Mesendoderm (in vitro differentiated cells): ENCODE results near the gene CC2D1A.

Experiments used
- DNase-seq: peaks from one replicate; pipeline ENCODE4 v3.0.0; 2013
- H2AK5ac ChIP-seq: 2 replicates; pipeline ENCODE4 v1.6.1; 2013; ENCODE audit warnings: low read length, inconsistent platforms
- H2BK120ac ChIP-seq: 2 replicates; pipeline ENCODE4 v1.6.1; 2013; ENCODE audit warnings: low read depth, mild to moderate bottlenecking, low read length, moderate library complexity, mixed read lengths
- H2BK15ac ChIP-seq: replicated peaks from 2 replicates; pipeline ENCODE4 v1.6.1; 2013; ENCODE audit warnings: low read depth, mild to moderate bottlenecking, moderate library complexity
- H2BK5ac ChIP-seq: 2 replicates; pipeline ENCODE4 v1.6.1; 2013; ENCODE audit warnings: low read length, inconsistent platforms
- H3K18ac ChIP-seq: 2 replicates; pipeline ENCODE4 v1.6.1; 2013; ENCODE audit warnings: mild to moderate bottlenecking, low read length, mixed read lengths
- H3K23ac ChIP-seq: one replicate; pipeline ENCODE4 v1.6.1; 2013; ENCODE audit warnings: low read length
- H3K27ac ChIP-seq: 2 replicates; pipeline ENCODE4 v1.5.1; 2013; ENCODE audit warnings: low read depth, mild to moderate bottlenecking, inconsistent platforms, low read length, moderate library complexity
- H3K27me3 ChIP-seq: 2 replicates; pipeline ENCODE4 v1.6.1; 2013; ENCODE audit warnings: low read length, control low read depth, mild to moderate bottlenecking, inconsistent platforms; ENCODE audit not compliant: insufficient read depth, poor library complexity
- H3K36me3 ChIP-seq: 2 replicates; pipeline ENCODE4 v1.6.1; 2013; ENCODE audit warnings: low read length, inconsistent platforms; ENCODE audit not compliant: control insufficient read depth, insufficient read depth
- H3K4ac ChIP-seq: one replicate; pipeline ENCODE4 v1.6.1; 2013; ENCODE audit warnings: low read depth, mild to moderate bottlenecking, low read length, moderate library complexity
- H3K4me1 ChIP-seq: 2 replicates; pipeline ENCODE4 v1.6.1; 2013; ENCODE audit warnings: low read depth, low read length, inconsistent platforms; ENCODE audit not compliant: control insufficient read depth
- H3K4me2 ChIP-seq: 2 replicates; pipeline ENCODE4 v1.6.1; 2013; ENCODE audit warnings: low read length
- H3K4me3 ChIP-seq: 2 replicates; pipeline ENCODE4 v1.5.1; 2013; ENCODE audit warnings: mild to moderate bottlenecking, low read length
- H3K56ac ChIP-seq: one replicate; pipeline ENCODE4 v1.6.1; 2013; ENCODE audit warnings: low read length
- H3K79me1 ChIP-seq: 2 replicates; pipeline ENCODE4 v1.6.1; 2013; ENCODE audit warnings: low read length, inconsistent platforms
- H3K79me2 ChIP-seq: 2 replicates; pipeline ENCODE4 v1.6.1; 2013; ENCODE audit warnings: mild to moderate bottlenecking, low read length; ENCODE audit not compliant: control insufficient read depth, insufficient read depth
- H3K9ac ChIP-seq: 2 replicates; pipeline ENCODE4 v1.6.1; 2013; ENCODE audit warnings: low read length, inconsistent platforms
- H4K5ac ChIP-seq: one replicate; pipeline ENCODE4 v1.6.1; 2013; ENCODE audit warnings: low read length
- H4K8ac ChIP-seq: one replicate; pipeline ENCODE4 v1.6.1; 2013; ENCODE audit warnings: low read depth, mild to moderate bottlenecking, control low read depth, low read length, moderate library complexity
- WGBS: extraction: QIAGEN DNeasy Blood & Tissue Kit; methylation state at CpG from one replicate; pipeline ENCODE4 v1.1.7; 2013; ENCODE audit warnings: low lambda C conversion rate, missing lambda C conversion rate; ENCODE audit not compliant: insufficient coverage; ENCODE audit errors: extremely low coverage; 5-methylcytosine and 5-hydroxymethylcytosine counted together

The CC2D1A gene

DNA sequence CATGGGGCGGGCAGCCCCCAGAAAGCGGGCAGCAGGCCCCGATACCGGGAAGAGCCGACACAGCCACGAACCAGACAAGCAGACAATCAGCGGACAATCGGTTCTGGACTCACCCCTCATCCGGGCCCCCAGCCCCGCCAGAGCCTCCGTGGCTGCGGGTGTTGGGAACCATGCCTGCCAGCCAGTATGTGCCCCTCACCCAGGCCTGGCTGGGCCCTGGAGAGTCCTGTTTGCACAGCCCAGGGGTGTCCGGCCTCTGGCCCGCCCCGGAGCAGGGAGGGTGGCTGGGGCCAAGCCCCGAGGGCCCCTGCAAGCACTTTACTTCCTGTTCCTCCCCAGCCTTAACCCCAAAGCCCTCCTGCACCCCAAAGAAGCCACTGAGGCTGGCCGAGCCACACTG lies 24.4 kb downstream of the CC2D1A start:
- Histone ChIP-seq H3K56ac (no peak overlapping the region), H4K5ac (no peak overlapping the region), H3K27ac (no peak overlapping the region), H2BK5ac (no peak overlapping the region), H2BK15ac (no peak overlapping the region), H3K79me2 (no peaks in the 10 kb centered on the region), H2AK5ac (no peak overlapping the region), H3K4me1 (no peaks in the 10 kb centered on the region), H3K9ac (no peak overlapping the region), H4K8ac (no peak overlapping the region), H3K79me1 (no peaks in the 10 kb centered on the region), H3K4me3 (no peak overlapping the region), H3K23ac (no peak overlapping the region), H3K4me2 (no peak overlapping the region), H3K27me3 (no peaks in the 10 kb centered on the region), H3K4ac (no peak overlapping the region), H3K18ac (no peak overlapping the region), H2BK120ac (no peak overlapping the region), H3K36me3 (peaks cover 2% of the 10 kb centered on the region)
- no peak for DNase-seq
- WGBS = no CpG with 5 or more reads among the region's 17 CpGs

DNA sequence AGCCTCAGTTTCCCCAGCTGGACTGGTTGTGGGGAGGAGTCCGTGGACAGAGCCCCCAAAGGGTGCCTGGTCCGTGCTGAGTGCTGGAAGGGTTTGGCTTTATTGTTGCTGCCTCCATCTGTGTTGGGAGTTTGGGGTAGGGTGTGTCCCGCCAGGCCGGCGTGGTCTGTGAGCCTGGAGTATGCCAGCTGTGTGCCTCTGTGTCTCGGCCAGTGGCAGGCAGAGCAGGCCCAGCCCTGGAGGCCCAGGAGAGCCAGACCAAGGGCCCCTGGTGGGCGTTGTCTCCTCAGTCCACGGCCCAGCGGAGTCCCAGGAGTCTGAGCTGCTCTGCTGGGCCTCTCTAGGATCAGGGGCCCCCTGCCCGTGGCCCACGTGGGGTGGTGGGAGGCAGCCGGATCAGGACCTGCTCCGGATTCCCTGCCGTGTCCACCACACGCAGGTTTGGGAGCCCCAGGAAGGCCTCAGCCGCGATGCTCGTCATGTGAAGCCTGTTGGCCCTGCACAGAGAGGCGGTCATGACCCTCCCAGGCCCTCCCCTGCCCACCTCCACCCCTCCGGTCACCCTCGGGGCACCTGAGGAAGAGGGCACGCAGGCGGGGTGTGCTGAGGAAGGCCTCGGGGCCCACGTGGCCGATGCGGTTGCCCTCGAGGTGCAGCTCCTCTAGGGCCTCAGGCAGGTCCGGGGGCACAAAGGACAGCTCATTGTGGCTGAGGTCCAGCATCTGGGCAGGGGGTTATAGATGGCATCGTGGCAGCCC lies 25.6 kb downstream of the CC2D1A start:
- Histone ChIP-seq H4K8ac (no peak overlapping the region), H2BK5ac (no peak overlapping the region), H3K18ac (no peak overlapping the region), H3K23ac (no peak overlapping the region), H3K27ac (no peak overlapping the region), H3K36me3 (peaks cover 2% of the 10 kb centered on the region), H3K4me2 (no peak overlapping the region), H3K4me3 (no peak overlapping the region), H3K9ac (no peak overlapping the region), H2BK120ac (no peak overlapping the region), H3K4me1 (no peaks in the 10 kb centered on the region), H3K79me1 (no peaks in the 10 kb centered on the region), H2BK15ac (no peak overlapping the region), H2AK5ac (no peak overlapping the region), H3K4ac (no peak overlapping the region), H3K79me2 (no peaks in the 10 kb centered on the region), H3K27me3 (no peaks in the 10 kb centered on the region), H3K56ac (no peak overlapping the region), H4K5ac (no peak overlapping the region)
- no CpG with 5 or more reads among the region's 30 CpGs for WGBS
- no peak for DNase-seq

DNA sequence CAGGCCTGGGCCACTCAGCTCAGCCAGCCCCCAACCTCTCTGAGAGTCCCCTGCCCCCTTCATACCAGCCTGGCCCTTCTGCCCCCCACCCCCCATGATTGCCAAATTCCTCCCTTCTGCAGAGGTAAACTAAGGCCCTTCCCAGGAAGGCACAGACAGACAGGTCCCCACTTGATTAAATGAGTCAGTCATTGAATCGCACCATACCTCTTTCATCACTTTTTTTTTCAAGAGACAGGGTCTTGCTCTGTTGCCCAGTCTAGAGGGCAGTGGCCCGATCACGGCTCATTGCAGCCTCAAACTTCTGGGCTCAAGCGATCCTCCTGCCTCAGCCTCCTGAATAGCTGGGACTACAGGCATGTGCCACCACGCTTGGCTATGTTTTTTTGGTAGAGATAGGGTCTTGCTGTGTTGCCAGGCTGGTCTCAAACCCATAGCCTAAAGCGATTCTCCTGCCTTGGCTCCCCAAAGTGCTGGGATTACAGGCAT lies 26.2 kb downstream of the CC2D1A start:
- H3K4me3 ChIP-seq = no peak overlapping the region
- no peak overlapping the region for H2BK15ac ChIP-seq
- H3K56ac ChIP-seq = no peak overlapping the region
- H3K36me3 ChIP-seq = no peaks in the 10 kb centered on the region
- no peak overlapping the region for H2BK5ac ChIP-seq
- no peak overlapping the region for H4K5ac ChIP-seq
- no peak for DNase-seq
- no peaks in the 10 kb centered on the region for H3K79me2 ChIP-seq
- H3K23ac ChIP-seq = no peak overlapping the region
- H3K18ac ChIP-seq = no peak overlapping the region
- H3K4ac ChIP-seq = no peak overlapping the region
- no peak overlapping the region for H3K27ac ChIP-seq
- no CpG with 5 or more reads among the region's 6 CpGs for WGBS
- no peak overlapping the region for H2BK120ac ChIP-seq
- H3K27me3 ChIP-seq = no peaks in the 10 kb centered on the region
- no peak overlapping the region for H3K9ac ChIP-seq
- H3K4me1 ChIP-seq = no peaks in the 10 kb centered on the region
- H4K8ac ChIP-seq = no peak overlapping the region
- H3K4me2 ChIP-seq = no peak overlapping the region
- H2AK5ac ChIP-seq = no peak overlapping the region
- H3K79me1 ChIP-seq = no peaks in the 10 kb centered on the region

DNA sequence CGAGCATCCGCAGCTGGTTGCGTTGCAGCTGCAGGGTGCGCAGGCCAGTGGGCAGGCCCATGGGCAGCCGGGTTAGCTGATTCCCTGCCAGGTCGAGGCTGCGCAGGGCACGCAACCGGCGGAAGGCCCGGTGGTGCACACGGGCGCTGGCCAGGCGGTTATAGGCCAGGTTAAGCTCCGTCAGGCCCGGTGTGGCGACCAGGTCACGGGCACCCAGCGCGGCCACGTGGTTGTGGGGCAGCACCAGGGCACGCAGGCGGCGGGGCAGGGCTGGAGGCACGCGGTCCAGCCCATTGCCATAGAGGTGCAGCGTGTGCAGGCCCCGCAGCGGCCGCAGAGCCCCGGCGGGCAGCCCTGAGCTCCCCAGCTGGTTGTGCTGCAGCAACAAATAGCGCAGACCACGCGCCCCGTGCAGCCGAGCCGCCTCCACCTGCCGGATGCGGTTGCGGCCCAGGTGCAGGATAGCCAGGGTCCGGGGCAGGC lies 27.0 kb downstream of the CC2D1A start:
- no peak overlapping the region for H2BK5ac ChIP-seq
- no peaks in the 10 kb centered on the region for H3K79me1 ChIP-seq
- H3K36me3 ChIP-seq = no peaks in the 10 kb centered on the region
- H3K4ac ChIP-seq = no peak overlapping the region
- DNase-seq = no peak
- no peaks in the 10 kb centered on the region for H3K27me3 ChIP-seq
- H3K4me3 ChIP-seq = no peak overlapping the region
- no peak overlapping the region for H3K56ac ChIP-seq
- H3K4me2 ChIP-seq = no peak overlapping the region
- no peak overlapping the region for H2BK120ac ChIP-seq
- H3K18ac ChIP-seq = no peak overlapping the region
- H2AK5ac ChIP-seq = no peak overlapping the region
- H2BK15ac ChIP-seq = no peak overlapping the region
- no CpG with 5 or more reads among the region's 42 CpGs for WGBS
- H4K8ac ChIP-seq = no peak overlapping the region
- no peak overlapping the region for H3K9ac ChIP-seq
- no peak overlapping the region for H3K27ac ChIP-seq
- peaks cover 2% of the 10 kb centered on the region for H3K4me1 ChIP-seq
- no peaks in the 10 kb centered on the region for H3K79me2 ChIP-seq
- no peak overlapping the region for H4K5ac ChIP-seq
- H3K23ac ChIP-seq = no peak overlapping the region

DNA sequence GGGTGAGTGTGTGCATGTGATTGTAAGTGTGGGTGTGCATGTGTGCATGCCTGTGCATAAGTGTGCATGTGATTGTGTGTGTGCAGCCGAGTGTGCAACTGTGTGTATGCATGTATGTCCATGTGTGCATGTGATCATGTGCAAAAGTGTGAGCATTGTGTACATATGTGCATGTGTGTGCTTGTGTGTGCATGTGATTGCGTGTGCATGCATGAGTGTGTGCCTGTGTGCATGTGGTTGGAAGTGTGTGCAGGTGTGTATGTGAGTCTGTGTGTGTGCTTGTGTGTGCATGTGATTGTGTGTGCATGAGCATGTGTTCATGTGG lies 28.7 kb downstream of the CC2D1A start:
- Histone ChIP-seq H3K79me1 (no peaks in the 10 kb centered on the region), H3K79me2 (no peaks in the 10 kb centered on the region), H3K23ac (no peak overlapping the region), H4K5ac (no peak overlapping the region), H2BK120ac (no peak overlapping the region), H3K4ac (no peak overlapping the region), H3K27ac (no peak overlapping the region), H3K27me3 (no peaks in the 10 kb centered on the region), H3K4me1 (peaks cover 2% of the 10 kb centered on the region), H3K36me3 (no peaks in the 10 kb centered on the region), H3K9ac (no peak overlapping the region), H2BK5ac (no peak overlapping the region), H3K18ac (no peak overlapping the region), H2AK5ac (no peak overlapping the region), H4K8ac (no peak overlapping the region), H3K56ac (no peak overlapping the region), H2BK15ac (no peak overlapping the region), H3K4me3 (no peak overlapping the region), H3K4me2 (no peak overlapping the region)
- no CpG with 5 or more reads among the region's 2 CpGs for WGBS
- DNase-seq = no peak
